Germinal center (tissue), 1 donor: ENCODE measurements around the gene SMIM41.

ENCODE experiments used
- DNase-seq: peaks from one replicate; pipeline ENCODE4 v3.0.0; 2012; ENCODE audit warnings: mixed read lengths, low spot score

Gene SMIM41

GRCh38 chr12:52079576-52080402 is at the start of gene SMIM41:
Gene SMIM41, plus strand, starts transcription at chr12:52079704. Its CDS starts 76 bp downstream, at chr12:52079780.
- DNase-seq, result no peak

GRCh38 chr12:52032446-52032803 is 47.1 kb upstream of the SMIM41 start:
- DNase-seq, result peak; percentile 30

- DNase-seq, result peak; percentile 96
Observed at GRCh38 chr12:52032804-52033445, 46.6 kb upstream of the SMIM41 start.

GRCh38 chr12:52033446-52034140 is 45.9 kb upstream of the SMIM41 start:
- DNase-seq, result no peak

- DNase-seq, result no peak
Observed at GRCh38 chr12:52035190-52035589, 44.3 kb upstream of the SMIM41 start.

GRCh38 chr12:52035926-52036325 is 43.6 kb upstream of the SMIM41 start:
- DNase-seq, result no peak

GRCh38 chr12:52036587-52037171 is 42.8 kb upstream of the SMIM41 start:
- peak; percentile 78 for DNase-seq

- no peak for DNase-seq
Observed at GRCh38 chr12:52037248-52037861, 42.1 kb upstream of the SMIM41 start.

- no peak for DNase-seq
Observed at GRCh38 chr12:52038447-52038846, 41.1 kb upstream of the SMIM41 start.

- no peak for DNase-seq
Observed at GRCh38 chr12:52041035-52041434, 38.5 kb upstream of the SMIM41 start.

- DNase-seq, result peak; percentile 75
Observed at GRCh38 chr12:52041695-52042123, 37.8 kb upstream of the SMIM41 start.

GRCh38 chr12:52042706-52043385 is 36.7 kb upstream of the SMIM41 start:
- no peak for DNase-seq

GRCh38 chr12:52043386-52044212 is 35.9 kb upstream of the SMIM41 start:
- no peak for DNase-seq

GRCh38 chr12:52044292-52044983 is 35.1 kb upstream of the SMIM41 start:
- no peak for DNase-seq

GRCh38 chr12:52045794-52046199 is 33.7 kb upstream of the SMIM41 start:
- no peak for DNase-seq

GRCh38 chr12:52046859-52047258 is 32.6 kb upstream of the SMIM41 start:
- no peak for DNase-seq

- DNase-seq, result no peak
Observed at GRCh38 chr12:52049286-52049685, 30.2 kb upstream of the SMIM41 start.

- no peak for DNase-seq
Observed at GRCh38 chr12:52049688-52050087, 29.8 kb upstream of the SMIM41 start.

- peak; percentile 20 for DNase-seq
Observed at GRCh38 chr12:52050116-52050757, 29.3 kb upstream of the SMIM41 start.
